ENCODE measurements around the gene DACH1. TPM values are rescaled to one million over a fixed set of nuclear protein-coding genes. Genes with fewer than 3 reads are reported as not detected.

The DACH1 gene
- total RNA-seq, 1 donor from 2014 or later = 8.5 TPM

DNA sequence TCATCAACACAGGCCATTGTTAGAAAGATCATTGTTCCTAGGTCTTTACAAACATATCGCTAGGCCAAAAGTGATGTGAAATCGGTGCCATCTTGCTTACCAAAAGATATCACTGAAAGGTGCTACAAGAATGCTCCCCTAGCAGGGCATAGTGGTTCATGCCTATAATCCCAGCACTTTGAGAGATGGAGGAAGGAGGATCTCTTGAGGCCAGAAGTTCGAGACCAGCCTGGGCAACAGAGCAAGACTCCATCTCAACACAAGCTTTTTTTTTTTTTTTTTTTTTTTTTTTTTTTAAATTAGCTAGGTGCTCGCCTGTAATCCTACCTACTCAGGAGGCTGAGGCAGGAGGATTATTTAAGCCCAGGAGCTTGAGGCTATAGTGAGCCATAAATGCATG, 92.1 kb downstream of the DACH1 start:
- DNase-seq = no peak

DNA sequence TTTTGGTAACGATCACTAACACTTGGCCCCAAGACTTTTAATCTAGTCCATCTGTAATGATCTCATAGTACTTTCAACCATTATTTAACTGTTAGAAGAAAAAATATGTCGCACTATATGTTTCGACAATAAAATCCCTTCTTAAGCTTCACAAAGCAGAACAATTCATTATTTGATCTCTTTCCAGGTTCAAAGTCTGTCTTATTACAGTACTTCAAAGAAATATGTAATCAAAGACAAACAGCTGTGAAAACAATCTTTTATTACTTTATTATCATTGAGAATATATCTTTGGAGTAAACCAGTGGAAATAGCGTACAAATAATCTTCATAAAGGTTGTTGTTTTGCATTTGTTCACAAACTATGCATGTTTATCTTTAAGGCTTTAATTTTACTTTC, 93.5 kb downstream of the DACH1 start:
- DNase-seq = no peak

DNA sequence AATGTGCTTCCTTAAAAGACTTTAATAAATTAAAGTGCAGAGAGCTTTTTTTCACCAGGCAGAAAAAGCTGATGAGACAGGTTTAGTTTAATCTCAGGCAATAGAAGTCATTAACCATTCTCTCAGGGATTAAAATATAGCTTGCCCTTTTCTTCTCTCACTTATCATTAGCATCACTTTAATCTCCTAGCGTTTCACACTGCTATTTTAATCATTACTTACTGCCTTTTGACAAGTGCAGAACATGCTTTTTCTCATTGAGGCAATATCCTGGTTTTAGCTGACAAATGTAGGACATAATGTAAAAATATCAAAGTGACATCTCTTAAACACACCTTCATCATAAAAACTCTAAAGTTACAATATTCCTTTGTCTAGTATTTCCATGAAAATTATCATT, 94.6 kb downstream of the DACH1 start:
- DNase-seq = no peak

DNA sequence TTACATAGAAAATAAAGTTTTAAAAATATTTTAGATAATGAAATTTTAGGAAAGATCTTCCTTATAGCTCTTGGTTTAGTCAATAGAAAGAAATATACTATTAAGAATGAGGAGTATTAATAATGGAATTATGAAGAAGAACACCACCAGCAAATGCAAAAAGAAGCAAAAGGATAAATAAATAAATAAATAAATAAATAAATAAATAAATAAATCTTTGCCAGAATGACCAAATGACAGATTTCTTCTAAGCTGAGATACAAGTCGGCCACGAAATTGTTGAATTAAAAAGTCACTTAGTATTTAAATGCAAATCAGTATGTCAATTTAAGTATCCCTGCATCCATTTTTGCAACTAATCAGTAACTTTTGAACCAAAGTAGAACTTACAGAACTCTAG, 95.9 kb downstream of the DACH1 start:
- DNase-seq = no peak

DNA sequence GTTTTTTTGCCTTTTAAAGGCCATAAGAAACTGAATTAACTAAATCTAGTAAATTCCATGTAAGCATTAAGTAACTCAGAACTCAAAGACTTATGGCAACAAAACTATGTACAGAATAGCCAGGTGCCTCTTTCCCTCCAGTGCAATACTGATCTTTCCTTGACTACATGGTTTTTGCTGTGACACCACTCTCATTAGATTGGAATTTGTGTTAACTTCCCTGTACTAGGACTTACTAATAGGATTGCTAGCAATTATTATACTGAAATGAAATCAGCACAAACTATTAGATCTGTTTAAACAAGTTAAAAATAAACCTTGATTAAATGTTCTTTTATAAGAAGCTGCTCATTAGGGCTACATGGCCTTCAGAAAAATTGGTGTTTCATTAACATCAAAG, 96.3 kb downstream of the DACH1 start:
- DNase-seq = no peak

DNA sequence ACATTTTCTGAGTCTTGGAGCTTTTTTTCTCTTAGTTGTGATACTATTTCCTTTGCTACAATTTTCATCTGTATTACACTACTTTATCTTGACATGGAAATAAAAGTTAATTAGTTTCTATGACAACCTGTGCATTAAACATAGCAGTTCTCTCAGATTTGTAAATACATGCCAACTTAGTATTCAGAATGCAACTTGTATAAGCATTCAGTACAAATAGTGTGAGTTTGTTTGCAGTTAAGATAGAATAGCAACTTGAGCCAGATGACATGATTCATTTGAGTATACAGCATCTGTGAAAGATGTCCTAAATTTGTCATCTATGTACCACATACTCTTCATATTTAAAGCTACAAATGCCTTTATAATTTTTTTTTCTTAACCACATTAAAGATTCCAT, 98.1 kb downstream of the DACH1 start:
- no peak for DNase-seq

DNA sequence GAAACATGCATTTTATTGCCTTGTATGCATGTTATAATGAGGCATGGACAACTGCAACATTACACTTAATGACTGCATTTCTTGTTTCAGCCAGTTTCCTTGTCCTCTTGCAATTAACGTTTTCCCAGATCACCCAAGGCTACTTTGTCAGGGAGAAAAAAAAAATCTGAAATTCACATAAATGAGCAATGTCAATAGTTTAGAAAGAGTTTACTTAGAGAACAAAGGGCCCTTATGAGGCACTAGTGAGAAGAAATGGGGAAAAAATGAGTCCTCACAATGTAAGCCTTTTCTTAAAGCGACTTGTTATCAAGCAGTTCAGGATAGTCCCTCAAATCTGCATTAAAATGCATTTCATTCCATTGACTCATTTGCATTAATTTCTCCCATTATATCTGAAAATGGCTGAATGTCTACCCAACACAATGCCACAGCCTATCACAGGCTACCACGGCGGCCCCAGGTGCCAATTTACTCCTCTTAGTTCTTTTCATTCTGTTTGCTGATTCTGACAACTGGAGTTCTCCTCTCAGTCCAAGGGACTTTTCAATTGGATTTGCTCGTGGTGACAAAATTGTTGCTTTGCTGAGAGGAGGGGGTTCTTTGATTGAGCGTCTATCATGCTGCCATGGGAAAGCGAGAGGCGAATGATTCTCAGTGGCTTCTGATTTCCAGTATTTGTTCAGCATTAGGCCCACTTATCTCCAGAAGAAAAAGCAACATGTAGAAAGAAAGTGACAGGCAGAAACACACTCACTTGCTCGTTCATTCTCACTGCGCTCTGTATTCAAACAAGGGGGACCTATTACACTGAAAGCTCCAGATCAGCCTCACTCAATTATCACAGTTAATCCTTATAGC, 107.1 kb downstream of the DACH1 start:
- no peak for DNase-seq

DNA sequence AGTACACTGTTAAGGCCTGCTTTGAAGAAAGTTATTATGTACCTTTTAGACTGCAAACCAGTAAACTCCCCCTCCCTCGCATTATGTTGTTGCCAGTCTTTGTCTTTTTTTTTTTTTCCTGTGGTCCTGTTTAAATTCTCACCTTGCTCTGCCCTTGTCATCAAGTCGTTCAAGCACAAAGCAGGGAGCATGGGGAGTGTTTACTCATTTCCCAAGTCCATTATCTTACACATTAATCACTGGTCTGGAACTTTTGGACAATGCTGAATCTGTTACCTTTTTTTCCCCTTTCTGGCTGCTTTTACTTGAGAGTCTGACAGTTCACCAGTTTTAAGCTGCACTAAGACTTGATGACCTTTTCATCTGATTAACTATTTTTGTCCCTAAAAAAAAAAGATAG, 108.2 kb downstream of the DACH1 start:
- no peak for DNase-seq

DNA sequence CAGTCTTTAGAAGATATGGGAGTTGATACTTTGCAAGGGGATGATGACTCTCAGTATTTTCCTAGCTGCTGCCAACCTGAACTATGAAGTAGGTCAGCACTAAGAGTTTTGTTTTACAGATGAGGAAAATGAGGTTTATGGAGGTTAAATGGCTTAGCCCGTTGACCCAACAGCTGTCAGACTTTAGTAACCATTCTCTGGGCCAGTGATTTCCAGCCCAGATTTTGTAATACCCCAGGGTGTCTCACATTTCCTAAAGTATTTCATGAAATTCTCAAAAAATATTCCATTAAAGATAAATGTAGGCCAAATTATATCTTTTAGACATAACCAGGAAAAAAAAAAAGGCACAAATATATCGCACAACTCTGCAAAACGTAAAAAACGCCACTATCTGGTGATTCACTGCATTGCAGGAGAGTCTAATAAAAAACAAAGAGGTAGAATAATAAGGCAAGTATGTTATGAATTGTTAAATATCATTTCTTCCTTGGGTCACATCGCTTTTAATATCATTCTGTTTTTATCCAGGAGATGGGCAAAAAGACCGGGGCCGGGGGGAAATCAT, 112.5 kb downstream of the DACH1 start:
- no peak for DNase-seq

DNA sequence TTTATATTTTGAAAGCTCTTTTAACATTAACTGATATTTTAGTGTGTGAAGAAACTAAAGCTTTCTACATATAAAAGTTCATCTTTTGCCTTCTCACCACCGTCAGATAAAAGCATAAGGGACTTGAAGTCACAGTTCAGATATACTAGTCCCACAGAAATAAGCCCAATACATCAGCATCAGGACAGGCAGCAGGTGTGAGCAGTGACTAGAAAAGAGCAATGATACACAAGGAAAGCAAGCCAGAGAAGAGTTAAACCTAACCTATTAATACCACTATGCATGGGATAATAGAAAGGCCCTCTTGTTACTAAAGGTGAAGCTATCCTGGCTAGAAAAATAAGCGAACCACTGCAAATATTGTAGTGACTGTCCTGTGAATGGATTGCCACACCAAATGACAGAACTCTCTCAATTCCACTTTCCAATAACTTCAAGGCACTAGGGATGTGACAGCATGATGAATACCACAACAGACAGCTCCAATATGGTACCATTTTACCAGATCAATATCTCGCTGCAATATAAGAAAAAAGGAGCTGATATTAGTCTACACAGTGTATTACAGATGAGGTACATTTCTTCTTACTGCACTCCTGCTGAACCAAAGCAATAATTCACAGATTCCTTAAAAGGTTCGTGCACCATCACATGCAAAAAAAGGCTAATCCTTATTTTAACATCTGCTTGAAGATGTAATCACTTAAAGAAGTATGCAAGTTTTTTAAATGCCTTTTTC, 114.1 kb downstream of the DACH1 start:
- DNase-seq = no peak

DNA sequence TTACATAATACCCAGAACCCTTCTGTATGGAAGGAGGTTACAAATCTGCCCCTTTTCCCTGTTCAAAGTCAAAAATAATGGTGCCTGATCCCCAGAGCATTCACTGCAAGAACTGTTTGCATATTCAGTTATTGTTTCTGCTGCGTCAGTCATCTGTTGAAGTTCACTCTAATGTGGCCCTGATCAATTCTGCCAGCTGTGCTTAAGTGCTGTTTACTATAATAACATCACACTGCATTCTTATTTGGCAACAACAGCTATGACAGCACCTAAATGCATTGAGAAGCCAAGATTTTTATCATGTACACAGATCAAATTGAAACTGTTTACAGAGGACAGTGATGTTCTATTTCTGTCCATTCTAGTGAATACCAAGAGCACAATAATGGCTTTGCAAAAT, 115.9 kb downstream of the DACH1 start:
- DNase-seq = no peak

DNA sequence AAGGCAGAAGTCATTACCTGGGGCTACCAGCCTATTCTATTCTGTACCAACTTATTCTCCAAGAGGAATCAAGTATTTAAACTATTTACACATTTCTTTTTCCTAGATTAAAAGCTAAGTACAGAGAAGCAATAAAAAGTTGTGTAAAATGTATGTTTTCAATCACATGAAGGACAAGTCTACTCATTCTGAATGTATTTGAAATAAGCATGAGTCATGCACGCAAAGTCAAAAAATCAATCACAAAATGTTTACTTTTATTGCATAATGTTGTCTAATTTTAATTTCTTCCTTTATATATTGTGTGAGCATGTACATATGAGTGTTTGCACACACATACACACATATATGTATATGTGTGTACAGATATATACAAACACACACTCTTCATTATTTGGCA, 136.7 kb downstream of the DACH1 start:
- DNase-seq = no peak

DNA sequence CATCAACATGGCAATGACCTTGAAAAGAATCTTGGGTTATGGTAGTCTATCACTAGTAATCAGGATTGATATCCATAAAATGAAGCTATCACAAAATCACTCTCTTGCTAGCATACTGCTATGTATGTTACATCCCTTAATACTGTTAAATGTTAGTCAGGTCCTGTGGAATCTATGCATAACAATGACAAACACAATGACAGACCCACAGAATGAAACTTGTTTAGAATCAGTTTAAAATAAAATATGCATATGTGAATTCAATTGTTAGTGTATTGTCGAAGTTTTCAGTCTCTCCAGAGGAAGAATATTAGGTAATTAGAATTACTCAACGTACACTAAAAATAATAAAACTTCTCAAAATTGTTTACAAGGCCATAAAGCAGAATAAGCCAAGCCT, 137.6 kb downstream of the DACH1 start:
- DNase-seq = no peak

DNA sequence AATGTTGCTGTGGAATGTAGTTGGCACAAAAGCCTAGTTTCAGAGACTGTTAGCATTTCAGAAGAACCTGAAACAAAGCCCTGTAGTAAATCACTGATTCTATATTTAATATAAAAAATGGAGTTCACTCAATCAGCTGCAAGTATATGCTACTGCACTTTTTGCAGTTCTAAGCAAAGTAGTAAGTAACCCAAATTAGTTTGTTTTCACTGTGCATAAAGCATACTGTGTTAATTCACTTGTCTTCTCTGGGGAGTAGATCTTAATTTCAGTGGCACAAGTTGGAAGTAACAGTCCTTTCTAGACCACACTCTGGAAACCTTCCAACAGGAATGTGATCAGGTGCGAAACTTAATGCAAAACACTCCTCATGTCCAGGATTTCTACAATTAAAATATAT, 139.3 kb downstream of the DACH1 start:
- no peak for DNase-seq

DNA sequence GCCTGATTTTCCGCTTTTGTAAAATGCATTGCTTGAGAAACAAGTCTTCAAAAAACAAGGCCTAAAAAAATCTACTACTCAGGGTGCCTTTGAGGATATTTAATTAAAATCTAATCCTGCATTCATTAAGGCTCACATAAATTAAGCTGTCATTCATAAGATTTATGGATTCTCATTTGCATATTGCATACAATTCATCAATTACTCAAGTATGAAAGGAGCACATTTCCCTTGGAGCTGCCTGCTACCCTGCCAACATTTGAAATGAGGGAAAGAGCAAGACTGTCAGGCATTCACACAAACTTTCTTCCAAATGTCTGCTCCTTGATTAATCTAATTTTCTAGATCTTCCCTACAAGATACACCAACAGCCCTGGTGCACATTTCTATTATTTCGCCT, 140.0 kb downstream of the DACH1 start:
- DNase-seq = no peak

DNA sequence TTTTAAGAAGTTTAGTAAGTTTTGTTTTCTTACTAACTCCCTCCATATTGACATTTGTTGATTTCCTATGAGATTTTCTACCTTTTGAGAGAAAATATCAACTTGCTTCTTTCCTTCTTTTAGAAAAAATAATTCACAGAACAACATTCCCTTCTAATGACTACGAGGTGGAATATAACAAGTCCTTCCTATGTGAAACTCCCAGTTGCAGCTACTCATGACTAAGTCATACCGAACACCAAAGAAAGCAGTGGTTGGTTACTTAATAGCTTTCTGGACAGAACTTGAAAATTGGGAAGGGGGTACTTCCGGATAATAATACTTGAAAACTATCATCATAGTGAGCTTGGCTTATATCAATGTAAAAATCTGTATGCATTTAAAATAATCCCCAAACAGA, 144.8 kb downstream of the DACH1 start:
- no peak for DNase-seq

DNA sequence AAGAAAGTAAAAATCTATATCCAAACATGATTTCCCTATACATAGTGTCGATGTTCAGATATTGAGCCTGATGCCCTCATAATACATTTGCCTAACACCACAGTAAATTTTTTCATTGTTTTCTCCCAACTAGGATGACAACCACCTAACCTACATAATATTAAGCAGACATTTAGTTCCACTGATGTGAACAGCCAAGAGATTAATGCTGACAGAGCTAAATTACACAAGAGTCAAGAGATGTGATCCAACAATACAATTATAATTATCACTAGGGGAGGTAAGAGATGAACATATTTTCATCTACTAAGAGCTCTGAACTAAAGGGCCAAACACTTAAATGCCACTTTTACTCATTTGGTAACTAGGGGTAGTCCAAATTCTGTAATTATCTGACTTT, 145.9 kb downstream of the DACH1 start:
- no peak for DNase-seq

DNA sequence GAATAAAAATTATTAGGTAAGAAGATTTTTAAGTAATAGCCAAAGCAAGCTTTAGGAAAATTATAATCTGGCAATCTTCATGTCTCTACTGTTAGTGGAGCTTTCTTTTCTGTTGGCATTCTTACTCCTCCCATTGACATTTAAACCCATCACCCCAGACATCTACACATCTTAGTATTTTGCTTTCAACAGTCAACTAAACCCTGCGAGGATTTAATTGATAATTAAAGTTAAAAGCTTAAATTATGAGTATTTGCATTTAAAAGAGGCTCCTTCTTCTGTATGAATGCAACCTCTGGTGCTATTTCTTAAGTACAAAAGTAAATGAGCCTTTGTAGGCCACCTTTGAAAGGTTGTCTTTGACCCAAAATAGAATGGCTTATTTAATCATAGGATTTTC, 148.1 kb downstream of the DACH1 start:
- no peak for DNase-seq

DNA sequence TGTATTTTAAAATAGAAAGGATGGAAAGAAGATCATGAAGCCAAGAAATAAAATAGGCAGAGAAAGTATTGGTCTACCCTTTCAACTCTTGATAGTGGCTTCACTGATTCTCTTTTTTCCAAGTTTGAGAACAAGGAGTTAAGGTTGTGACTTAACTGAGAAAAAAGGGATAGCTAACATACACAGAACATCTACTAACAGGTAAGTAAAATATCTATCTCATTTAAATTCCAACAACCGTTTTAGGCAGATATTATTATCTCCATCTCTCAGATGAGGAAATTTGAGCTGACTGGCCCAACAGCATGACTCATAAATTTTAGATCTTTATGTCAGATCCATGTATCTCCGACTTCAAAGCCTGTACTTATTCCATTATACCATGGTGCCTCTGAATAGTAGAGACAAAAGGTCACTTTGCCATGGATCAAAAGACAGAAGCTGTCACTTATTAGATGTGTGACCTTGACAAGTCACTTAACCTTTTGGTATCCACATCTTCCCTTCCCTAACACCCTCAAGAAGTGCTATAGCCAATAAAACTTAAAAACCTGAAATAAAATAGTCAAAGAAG, 152.1 kb downstream of the DACH1 start:
- no peak for DNase-seq

DNA sequence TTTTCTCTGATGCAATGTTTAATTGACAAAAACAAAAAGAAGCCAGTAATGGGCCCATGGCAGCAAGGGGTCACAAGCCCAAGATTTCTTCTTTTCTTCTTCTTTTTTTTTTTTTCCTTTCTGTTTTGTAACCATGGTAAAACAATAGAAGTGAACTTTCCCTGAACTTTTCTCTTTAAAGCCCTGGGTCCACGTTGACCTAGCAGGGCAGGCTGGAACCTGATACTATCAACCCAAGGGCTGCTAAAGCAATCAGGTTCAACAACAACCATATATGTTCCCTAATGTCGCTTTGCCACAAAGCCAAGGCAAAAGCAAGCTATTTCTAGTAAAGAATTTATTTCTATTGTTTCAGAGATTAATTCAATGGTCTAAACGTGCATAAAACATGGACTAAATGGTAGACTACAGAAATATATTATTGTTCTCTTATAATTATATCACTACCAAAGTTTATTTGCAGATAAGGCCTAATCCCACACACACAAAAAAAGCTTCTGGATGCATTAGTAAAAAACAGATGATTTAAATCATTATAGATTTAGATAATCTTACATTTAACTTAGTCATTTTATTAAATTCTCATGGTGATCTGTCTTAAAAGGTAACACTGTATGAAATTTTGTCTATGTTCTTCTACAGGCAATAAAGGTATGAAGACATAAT, 153.9 kb downstream of the DACH1 start:
- DNase-seq = no peak

DNA sequence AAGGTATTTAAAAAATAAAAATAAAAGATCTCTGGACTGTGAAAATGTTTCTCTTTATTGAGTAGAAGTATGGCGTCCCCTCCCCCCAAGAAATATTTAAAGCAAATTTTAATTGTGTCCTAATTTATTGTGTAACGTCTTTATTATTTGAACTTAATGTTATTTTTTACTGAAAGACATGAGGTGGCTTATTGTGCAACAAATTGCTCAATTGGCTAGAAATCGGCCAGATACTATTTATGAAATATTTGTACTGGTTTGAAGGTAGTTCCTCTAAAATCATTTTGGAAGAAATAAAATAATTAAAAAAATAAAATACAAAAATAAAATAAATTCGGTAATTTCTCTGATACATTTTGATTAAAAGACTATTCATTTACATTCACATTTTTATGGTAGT, 162.3 kb downstream of the DACH1 start:
- no peak for DNase-seq

DNA sequence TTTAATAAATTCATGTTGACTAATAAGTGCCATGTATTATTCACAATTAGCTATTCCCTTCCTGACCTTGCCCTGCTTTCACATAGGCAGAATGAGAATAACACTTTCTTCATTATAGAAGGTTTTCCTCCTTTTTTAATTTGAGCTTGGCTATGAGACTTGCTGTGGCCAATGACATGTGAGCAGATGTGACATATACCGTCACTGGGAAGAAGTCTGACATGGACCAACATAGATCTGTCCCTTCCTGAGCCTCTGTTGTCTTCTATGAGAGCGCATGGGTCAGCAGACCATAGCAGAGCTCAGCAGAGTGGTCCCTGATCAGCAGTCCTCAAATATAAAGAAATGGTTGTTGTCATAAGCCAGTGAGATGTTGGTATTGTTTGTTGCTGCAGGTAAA, 163.9 kb downstream of the DACH1 start:
- no peak for DNase-seq

DNA sequence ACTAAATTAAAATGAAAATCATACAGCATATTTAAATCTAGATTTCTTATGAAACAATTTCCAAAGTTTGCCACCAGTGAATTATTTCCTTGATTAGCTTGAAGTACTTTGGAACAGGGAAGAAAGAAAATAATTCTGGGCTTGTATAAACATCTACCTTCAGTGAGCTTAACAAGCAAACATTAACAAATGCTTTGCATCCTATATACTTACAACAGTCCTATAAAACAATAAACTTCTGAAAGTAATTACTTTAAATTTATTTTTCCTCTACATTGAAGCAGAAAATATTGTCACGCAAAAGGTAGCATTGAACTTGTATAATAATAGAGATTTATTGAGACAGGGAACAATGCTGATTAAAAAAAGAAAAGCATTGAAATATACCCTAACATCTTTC, 164.8 kb downstream of the DACH1 start:
- DNase-seq = no peak
